Neural crest cell (in vitro differentiated cells): ENCODE results near the gene LSM11. TPM values are rescaled to one million over a fixed set of nuclear protein-coding genes. Genes with fewer than 3 reads are reported as not detected.
"Not testable (repeated sequence)": the region's sequence is repeated elsewhere in the genome, so short reads cannot be mapped to it uniquely, and the experiment has no call there.

ENCODE experiments used
- DNase-seq: peaks from one replicate; pipeline ENCODE4 v3.0.0; 2021; ENCODE audit warnings: low read depth, mixed read lengths, low spot score
- H3K27ac Mint-ChIP-seq: one replicate; pipeline ENCODE4 v1.8.0; 2021; ENCODE audit warnings: mild to moderate bottlenecking, mixed read lengths; ENCODE audit not compliant: unreplicated experiment
- H3K27me3 Mint-ChIP-seq: 2 replicates; pipeline ENCODE4 v1.8.0; 2021; ENCODE audit warnings: low read depth, mild to moderate bottlenecking, mixed read lengths
- H3K36me3 Mint-ChIP-seq: 2 replicates; pipeline ENCODE4 v1.8.0; 2021; ENCODE audit warnings: low read depth, mild to moderate bottlenecking, mixed read lengths
- H3K4me1 Mint-ChIP-seq: 2 replicates; pipeline ENCODE4 v1.8.0; 2021; ENCODE audit warnings: mixed read lengths
- H3K4me3 Mint-ChIP-seq: one replicate; pipeline ENCODE4 v1.8.0; 2021; ENCODE audit warnings: mild to moderate bottlenecking, mixed read lengths
- H3K9me3 Mint-ChIP-seq: 2 replicates; pipeline ENCODE4 v1.8.0; 2021; ENCODE audit warnings: mixed read lengths
- long read RNA-seq: library from polyadenylated mRNA; unstranded; transcript quantifications from one replicate; pipeline ENCODE4 v2.0.0, GENCODE V29; 2020
- total RNA-seq: library from RNA; stranded (reverse); gene quantifications from 2 replicates; pipeline ENCODE4 v1.2.1, GENCODE V29; 2021
- TF ChIP-seq, protein P1 (sequence below): fragments of 200-600 bp; sonication (generic); conservative IDR thresholded peaks from 2 replicates; pipeline ENCODE4 v1.5.0; 2021; ENCODE audit warnings: antibody characterized with exemption, mild to moderate bottlenecking

LSM11 gene
- total RNA-seq = 10.4 and 11.3 TPM in 2 replicates
- long read RNA-seq, partial matches to known transcripts = 0 of 3 reads
- long read RNA-seq, other reads (novel, unspliced or antisense) = 3 of 3 reads

DNA sequence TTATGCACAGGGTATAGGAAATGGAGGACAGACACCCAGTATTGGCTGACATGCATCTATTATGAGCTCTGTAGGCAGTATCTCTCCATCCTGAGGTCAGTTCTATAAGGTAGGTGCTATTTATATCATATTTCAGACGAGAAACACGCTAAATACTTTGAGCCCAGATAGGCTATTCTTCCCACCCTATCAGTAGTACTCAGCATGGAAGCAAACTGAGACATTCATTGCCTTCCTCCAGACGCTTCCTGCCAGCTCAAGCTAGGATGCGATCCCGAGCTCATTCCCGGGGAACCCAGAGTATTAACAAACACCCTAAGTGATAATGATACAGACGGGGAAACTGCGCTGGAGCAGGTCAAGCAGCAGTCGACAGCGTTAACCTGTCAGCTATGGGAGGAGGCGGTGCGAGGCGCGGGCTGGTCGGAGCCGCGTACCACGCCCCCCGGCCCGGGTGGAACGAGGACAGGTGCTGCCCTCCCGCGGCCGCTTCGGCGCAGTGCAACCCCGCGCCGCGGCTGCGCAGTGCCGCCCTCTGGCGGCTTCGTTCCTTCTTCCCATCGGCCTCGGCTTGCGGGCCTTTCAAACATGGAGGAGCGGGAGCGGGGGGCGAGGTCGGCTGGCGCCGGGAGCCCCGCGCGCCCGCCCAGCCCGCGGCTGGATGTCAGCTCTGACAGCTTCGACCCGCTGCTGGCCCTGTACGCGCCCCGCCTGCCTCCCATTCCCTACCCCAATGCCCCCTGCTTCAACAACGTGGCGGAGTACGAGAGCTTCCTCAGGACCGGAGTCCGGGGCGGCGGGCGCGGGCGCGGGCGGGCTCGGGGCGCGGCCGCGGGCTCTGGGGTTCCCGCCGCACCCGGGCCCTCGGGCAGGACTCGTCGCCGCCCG is at the start of gene LSM11:
Gene LSM11 (plus strand): TSS at position 550 of the 888 bp plus-strand sequence. CDS start 39 bp downstream, at position 589.
- peaks cover 31% of the 10 kb centered on the region for H3K4me1 Mint-ChIP-seq
- no peaks in the 10 kb centered on the region for H3K27me3 Mint-ChIP-seq
- H3K36me3 Mint-ChIP-seq = no peaks in the 10 kb centered on the region
- H3K9me3 Mint-ChIP-seq = no peaks in the 10 kb centered on the region
- peak; percentile 95 for DNase-seq
- peak within 1 kb of the TSS; percentile 96 for H3K4me3 Mint-ChIP-seq
- peak within 1 kb of the TSS; percentile 93 for H3K27ac Mint-ChIP-seq
- TF ChIP-seq, protein P1, sequence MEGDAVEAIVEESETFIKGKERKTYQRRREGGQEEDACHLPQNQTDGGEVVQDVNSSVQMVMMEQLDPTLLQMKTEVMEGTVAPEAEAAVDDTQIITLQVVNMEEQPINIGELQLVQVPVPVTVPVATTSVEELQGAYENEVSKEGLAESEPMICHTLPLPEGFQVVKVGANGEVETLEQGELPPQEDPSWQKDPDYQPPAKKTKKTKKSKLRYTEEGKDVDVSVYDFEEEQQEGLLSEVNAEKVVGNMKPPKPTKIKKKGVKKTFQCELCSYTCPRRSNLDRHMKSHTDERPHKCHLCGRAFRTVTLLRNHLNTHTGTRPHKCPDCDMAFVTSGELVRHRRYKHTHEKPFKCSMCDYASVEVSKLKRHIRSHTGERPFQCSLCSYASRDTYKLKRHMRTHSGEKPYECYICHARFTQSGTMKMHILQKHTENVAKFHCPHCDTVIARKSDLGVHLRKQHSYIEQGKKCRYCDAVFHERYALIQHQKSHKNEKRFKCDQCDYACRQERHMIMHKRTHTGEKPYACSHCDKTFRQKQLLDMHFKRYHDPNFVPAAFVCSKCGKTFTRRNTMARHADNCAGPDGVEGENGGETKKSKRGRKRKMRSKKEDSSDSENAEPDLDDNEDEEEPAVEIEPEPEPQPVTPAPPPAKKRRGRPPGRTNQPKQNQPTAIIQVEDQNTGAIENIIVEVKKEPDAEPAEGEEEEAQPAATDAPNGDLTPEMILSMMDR = peak; percentile 99

DNA sequence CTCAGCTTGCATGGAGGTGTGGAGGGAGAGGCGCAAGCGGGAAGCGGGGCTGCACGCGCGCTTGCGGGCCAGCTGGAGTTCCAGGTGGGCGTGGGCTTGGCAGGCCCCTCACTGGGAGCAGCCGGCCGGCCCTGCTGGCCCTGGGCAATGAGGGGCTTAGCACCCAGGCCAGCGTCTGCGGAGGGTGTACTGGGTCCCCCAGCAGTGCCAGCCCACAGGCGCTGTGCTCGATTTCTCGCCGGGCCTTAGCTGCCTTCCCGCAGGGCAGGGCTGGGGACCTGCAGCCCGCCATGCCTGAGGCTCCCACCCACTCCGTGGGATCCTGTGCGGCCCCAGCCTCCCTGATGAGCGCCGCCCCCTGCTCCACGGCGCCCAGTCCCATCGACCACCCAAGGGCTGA is 49.7 kb upstream of the LSM11 start:
- H3K27ac Mint-ChIP-seq, H3K4me3 Mint-ChIP-seq, H3K27me3 Mint-ChIP-seq, DNase-seq, H3K4me1 Mint-ChIP-seq: not testable (repeated sequence)
- H3K36me3 Mint-ChIP-seq = peaks cover 14% of the 10 kb centered on the region
- H3K9me3 Mint-ChIP-seq = peaks cover 11% of the 10 kb centered on the region

DNA sequence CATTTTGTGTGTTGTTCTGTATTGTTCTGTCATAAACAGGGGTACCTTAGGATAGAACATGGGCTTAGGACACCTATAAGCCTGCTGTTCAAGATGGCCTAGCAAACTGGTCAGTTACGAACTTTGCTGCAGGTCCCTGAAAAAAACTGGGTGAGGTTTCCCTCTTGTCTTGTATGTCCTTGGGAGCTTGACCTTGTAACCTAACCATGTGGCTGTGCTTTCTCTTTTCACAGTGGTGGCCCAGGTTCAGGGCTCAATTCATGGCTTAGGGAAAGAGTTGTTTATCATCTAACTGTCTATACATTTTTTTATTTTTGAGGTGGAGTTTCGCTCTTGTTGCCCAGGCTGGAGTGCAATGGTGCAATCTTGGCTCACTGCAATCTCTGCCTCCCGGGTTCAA is 47.4 kb upstream of the LSM11 start:
- not testable (repeated sequence) for H3K4me1 Mint-ChIP-seq, DNase-seq, H3K27me3 Mint-ChIP-seq, H3K4me3 Mint-ChIP-seq, H3K27ac Mint-ChIP-seq
- peaks cover 11% of the 10 kb centered on the region for H3K9me3 Mint-ChIP-seq
- H3K36me3 Mint-ChIP-seq = peaks cover 14% of the 10 kb centered on the region

DNA sequence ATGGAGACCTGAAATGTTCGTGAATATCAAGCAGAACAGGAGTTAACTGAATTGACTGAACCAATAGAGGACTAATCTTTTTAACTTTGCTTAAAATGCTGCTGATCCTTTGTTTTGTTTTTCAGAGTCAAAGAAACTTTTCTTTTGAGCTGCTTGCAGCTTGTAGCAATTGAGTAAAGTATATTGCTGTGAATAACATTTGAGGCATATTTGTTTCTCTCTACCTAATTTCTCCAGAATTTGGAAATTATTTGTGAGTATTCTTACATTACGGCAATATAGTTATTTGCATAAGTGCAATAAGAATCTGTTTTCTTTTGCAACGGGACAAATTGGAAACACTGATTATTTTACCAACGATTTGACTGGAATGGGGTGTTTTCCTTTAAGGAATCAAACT is 44.8 kb upstream of the LSM11 start:
- H3K4me3 Mint-ChIP-seq, DNase-seq, H3K4me1 Mint-ChIP-seq, H3K9me3 Mint-ChIP-seq, H3K27ac Mint-ChIP-seq, H3K27me3 Mint-ChIP-seq: not testable (repeated sequence)
- peaks cover 12% of the 10 kb centered on the region for H3K36me3 Mint-ChIP-seq

DNA sequence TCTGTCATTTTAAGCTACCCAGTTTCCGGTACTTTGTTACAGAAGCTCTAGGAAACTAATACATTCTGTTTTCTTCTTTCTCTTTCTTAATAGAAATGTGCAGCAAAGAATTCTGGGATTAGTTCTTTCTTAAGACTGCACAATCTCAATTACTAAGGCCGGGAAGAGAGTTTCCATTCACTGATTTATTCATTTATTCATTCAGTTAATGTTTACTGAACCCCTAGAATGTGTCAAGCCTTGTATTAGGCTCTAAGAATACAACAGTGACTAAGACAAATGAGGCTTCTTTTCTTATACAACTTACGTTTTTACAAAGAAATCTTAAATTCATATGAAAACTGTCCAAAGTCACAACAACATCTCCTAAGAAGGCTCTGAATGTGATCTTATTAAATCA is 39.8 kb upstream of the LSM11 start:
- Mint-ChIP-seq H3K36me3 (peaks cover 4% of the 10 kb centered on the region), H3K9me3 (peaks cover 4% of the 10 kb centered on the region), H3K27me3 (no peaks in the 10 kb centered on the region), H3K4me3 (no peak overlapping the region), H3K4me1 (no peaks in the 10 kb centered on the region), H3K27ac (no peak overlapping the region)
- TF ChIP-seq, protein P1 = no peak
- DNase-seq = no peak

DNA sequence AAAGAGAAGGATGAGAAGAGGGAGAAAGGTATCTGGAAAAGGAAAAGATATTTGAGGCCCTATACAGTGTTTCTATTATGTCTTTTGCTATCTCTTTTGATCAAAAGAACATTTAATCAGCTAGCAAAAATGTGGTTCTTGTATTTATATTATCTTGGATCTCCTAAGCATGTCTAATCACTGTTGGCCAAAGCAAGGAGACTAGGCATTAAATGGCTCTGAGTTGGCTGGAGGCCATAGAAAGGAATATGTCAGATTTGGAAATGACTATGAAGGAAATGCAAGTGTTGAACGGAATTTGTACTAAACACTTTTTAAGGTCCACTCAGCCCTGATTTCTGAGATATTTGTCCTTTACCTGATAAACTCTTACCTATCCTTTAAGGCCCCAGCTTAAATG is 34.6 kb upstream of the LSM11 start:
- TF ChIP-seq, protein P1 = no peak
- Mint-ChIP-seq H3K4me1 (no peaks in the 10 kb centered on the region), H3K27me3 (no peaks in the 10 kb centered on the region), H3K27ac (no peak overlapping the region), H3K4me3 (no peak overlapping the region), H3K36me3 (no peaks in the 10 kb centered on the region), H3K9me3 (no peaks in the 10 kb centered on the region)
- DNase-seq = no peak

DNA sequence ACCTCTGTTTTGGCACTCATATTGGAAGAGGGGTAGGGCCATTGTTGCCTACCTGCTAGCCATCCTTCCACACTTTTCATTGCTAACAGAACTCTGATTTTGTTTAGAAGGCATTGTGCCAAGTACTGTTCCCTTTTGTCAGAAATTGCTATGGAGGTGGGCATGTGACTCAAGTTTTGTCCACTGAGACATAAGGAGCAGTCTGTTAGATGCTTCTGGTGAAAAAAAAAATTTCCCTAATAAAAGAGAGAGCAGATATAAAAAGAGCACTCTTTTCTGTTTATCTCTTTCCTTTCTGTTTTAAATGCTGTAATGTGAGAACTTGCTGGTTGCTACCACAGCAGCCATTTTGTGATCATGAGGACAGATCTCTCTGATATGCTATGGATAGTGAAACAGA is 34.2 kb upstream of the LSM11 start:
- Mint-ChIP-seq H3K27me3 (no peaks in the 10 kb centered on the region), H3K9me3 (no peaks in the 10 kb centered on the region), H3K27ac (no peak overlapping the region), H3K36me3 (no peaks in the 10 kb centered on the region), H3K4me3 (no peak overlapping the region), H3K4me1 (no peaks in the 10 kb centered on the region)
- DNase-seq = no peak
- TF ChIP-seq, protein P1 = no peak
